ENCODE results near the gene PEA15.

DNA sequence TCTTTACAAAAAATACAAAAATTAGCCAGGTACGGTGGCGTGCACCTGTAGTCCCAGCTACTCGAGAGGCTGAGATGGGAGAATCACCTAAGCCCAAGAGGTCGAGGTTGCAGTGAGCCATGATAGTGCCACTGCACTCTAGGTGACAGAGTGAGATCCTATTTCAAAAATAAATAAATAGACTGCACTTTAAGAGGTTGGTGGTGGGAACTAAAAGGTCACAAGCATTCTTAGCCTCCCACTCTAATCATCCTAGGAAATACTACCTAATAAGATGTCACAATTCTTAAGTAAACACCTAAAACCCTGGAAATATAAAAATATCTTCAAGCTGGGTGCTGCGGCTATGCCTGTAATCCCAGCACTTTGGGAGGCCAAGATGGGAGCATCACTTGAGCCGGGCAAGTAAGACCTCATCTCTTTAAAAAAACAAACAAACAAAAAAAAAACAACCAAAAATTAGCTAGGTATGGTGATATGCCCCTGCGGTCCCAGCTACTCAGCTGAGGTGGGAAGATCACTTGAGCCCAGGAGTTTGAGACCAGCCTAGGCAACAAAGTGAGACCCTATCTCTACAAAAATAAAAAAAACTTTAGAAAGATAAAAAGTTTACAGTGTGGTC lies 53.1 kb downstream of the PEA15 start:
- TF ChIP-seq, protein P1, sequence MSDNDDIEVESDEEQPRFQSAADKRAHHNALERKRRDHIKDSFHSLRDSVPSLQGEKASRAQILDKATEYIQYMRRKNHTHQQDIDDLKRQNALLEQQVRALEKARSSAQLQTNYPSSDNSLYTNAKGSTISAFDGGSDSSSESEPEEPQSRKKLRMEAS (IDR thresholded peaks at IDR 0.05; ENCODE audit: low read depth, low read length), result no peak
- TF ChIP-seq, protein P2, sequence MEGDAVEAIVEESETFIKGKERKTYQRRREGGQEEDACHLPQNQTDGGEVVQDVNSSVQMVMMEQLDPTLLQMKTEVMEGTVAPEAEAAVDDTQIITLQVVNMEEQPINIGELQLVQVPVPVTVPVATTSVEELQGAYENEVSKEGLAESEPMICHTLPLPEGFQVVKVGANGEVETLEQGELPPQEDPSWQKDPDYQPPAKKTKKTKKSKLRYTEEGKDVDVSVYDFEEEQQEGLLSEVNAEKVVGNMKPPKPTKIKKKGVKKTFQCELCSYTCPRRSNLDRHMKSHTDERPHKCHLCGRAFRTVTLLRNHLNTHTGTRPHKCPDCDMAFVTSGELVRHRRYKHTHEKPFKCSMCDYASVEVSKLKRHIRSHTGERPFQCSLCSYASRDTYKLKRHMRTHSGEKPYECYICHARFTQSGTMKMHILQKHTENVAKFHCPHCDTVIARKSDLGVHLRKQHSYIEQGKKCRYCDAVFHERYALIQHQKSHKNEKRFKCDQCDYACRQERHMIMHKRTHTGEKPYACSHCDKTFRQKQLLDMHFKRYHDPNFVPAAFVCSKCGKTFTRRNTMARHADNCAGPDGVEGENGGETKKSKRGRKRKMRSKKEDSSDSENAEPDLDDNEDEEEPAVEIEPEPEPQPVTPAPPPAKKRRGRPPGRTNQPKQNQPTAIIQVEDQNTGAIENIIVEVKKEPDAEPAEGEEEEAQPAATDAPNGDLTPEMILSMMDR (IDR thresholded peaks at IDR 0.05; ENCODE audit: low read depth, low read length), result no peak
- no peak for TF ChIP-seq POLR2A (IDR thresholded peaks at IDR 0.05; ENCODE audit: extremely low read depth, insufficient read length)
- no peak for TF ChIP-seq MYC (IDR thresholded peaks at IDR 0.05; ENCODE audit: low read depth, low read length)
